ENCODE data around the gene MPV17L.
"Not testable (repeated sequence)": the region's sequence is repeated elsewhere in the genome, so short reads cannot be mapped to it uniquely, and the experiment has no call there.

GRCh38 chr16:15430884-15431283 is 35.3 kb downstream of the MPV17L start:
- not testable (repeated sequence) for TF ChIP-seq TAF1 (IDR thresholded peaks at IDR 0.05; ENCODE audit: borderline replicate concordance, low read depth, low read length); POLR2A (IDR thresholded peaks at IDR 0.05; ENCODE audit: low read depth, low read length)
